Natural killer cell (primary cell): Measurements from ENCODE around the gene CYP19A1. TPM values are rescaled to one million over a fixed set of nuclear protein-coding genes. Genes with fewer than 3 reads are reported as not detected.
A peak's percentile ranks its signal among the peaks of the same experiment; 100 is the strongest.

Experiments used
- ATAC-seq, 3 donors: fragments of 150-1000 bp in 2 of 3; fragments of 200-7000 bp in 1 of 3; cut with Tn5 transposase; 1 replicate in 1 of 3; 2 replicates in 2 of 3; pipeline ENCODE4 v1.10.0; 2021; ENCODE audit warnings: mild to moderate bottlenecking in 2 of 3, moderate library complexity in 2 of 3
- DNase-seq, 2 donors: peaks; one replicate each; pipeline versions ENCODE4 v3.0.0 to v3.0.0-alpha.2; 2013 to 2021; ENCODE audit warnings: mixed read lengths in 1 of 2
- H3K27ac ChIP-seq: one replicate; pipeline ENCODE4 v1.5.1; 2013; ENCODE audit warnings: mild to moderate bottlenecking, low read length
- H3K27me3 ChIP-seq: one replicate; pipeline ENCODE4 v1.6.1; 2013; ENCODE audit warnings: low read length; ENCODE audit not compliant: control insufficient read depth, insufficient read depth
- H3K36me3 ChIP-seq: one replicate; pipeline ENCODE4 v1.6.1; 2013; ENCODE audit warnings: low read length; ENCODE audit not compliant: control insufficient read depth, insufficient read depth
- H3K4me1 ChIP-seq: one replicate; pipeline ENCODE4 v1.6.1; 2013; ENCODE audit warnings: low read length; ENCODE audit not compliant: control insufficient read depth, insufficient read depth
- H3K4me3 ChIP-seq: one replicate; pipeline ENCODE4 v1.5.1; 2013; ENCODE audit warnings: low read length
- H3K9me3 ChIP-seq: one replicate; pipeline ENCODE4 v1.6.1; 2013; ENCODE audit warnings: low read length; ENCODE audit not compliant: control insufficient read depth, insufficient read depth
- H3K27ac Mint-ChIP-seq, 2 donors: one replicate each; pipeline ENCODE4 v1.8.0; 2022; ENCODE audit warnings: mild to moderate bottlenecking in 2 of 2, mixed read lengths in 2 of 2, moderate library complexity in 1 of 2
- H3K27me3 Mint-ChIP-seq, 2 donors: one replicate each; pipeline ENCODE4 v1.8.0; 2022; ENCODE audit warnings: low read depth in 2 of 2, mixed read lengths in 2 of 2
- H3K36me3 Mint-ChIP-seq: one replicate; pipeline ENCODE4 v1.8.0; 2022; ENCODE audit warnings: mixed read lengths
- H3K4me1 Mint-ChIP-seq, 2 donors: one replicate each; pipeline ENCODE4 v1.8.0; 2022; ENCODE audit warnings: mixed read lengths in 2 of 2
- H3K4me3 Mint-ChIP-seq: one replicate; pipeline ENCODE4 v1.8.0; 2022; ENCODE audit warnings: mild to moderate bottlenecking, moderate library complexity, mixed read lengths
- H3K9me3 Mint-ChIP-seq, 2 donors: one replicate each; pipeline ENCODE4 v1.8.0; 2022; ENCODE audit warnings: mixed read lengths in 2 of 2
- CTCF ChIP-seq: fragments of 200-600 bp; IDR thresholded peaks from one replicate; pipeline ENCODE4 v1.8.0; 2022; ENCODE audit warnings: antibody characterized with exemption
- WGBS: methylation state at CpG from one replicate; pipeline ENCODE4 v1.1.7; 2013; ENCODE audit warnings: missing lambda C conversion rate; ENCODE audit not compliant: insufficient coverage; 5-methylcytosine and 5-hydroxymethylcytosine counted together
- intact Hi-C: fragments of 100-400 bp; cut with micrococcal nuclease; formaldehyde crosslinking; loops from one replicate; pipeline ENCODE4 v1.14.2; 2022
- total RNA-seq, 4 donors: library from RNA; stranded (reverse); fragments of 120-200 nt in 1 of 4; gene quantifications; one replicate each; pipeline versions ENCODE4 v1.2.3 to v1.2.4, GENCODE V29; 2013 to 2022

CYP19A1 gene
- total RNA-seq, 3 donors from 2014 or later (not counting 1 experiment from before 2014, with no cell fraction given), result not detected

- Mint-ChIP-seq H3K27ac (no peak overlapping the region), H3K36me3 (no peaks in the 10 kb centered on the region), H3K4me3 (no peak overlapping the region), H3K27me3 (peaks cover 13 to 15% of the 10 kb centered on the region in 2 donors), H3K4me1 (peaks cover 0 to 7% of the 10 kb centered on the region in 2 donors), H3K9me3 (peaks cover 0 to 2% of the 10 kb centered on the region in 2 donors)
- DNase-seq (no peak), ATAC-seq (no peak)
- intact Hi-C loops, result no loop called here
- 79% methylated on average over 8 of the region's 8 CpGs for WGBS
- Histone ChIP-seq H3K9me3 (no peaks in the 10 kb centered on the region), H3K27me3 (no peaks in the 10 kb centered on the region), H3K27ac (no peak overlapping the region), H3K4me1 (no peaks in the 10 kb centered on the region), H3K4me3 (no peak overlapping the region), H3K36me3 (no peaks in the 10 kb centered on the region)
- no peak for TF ChIP-seq CTCF
These were observed 47.6 kb upstream of the CYP19A1 start for GRCh38 chr15:51386029-51386428.

GRCh38 chr15:51382787-51383186, 44.4 kb upstream of the CYP19A1 start:
- H3K36me3 ChIP-seq, result no peaks in the 10 kb centered on the region
- DNase-seq, result no peak
- ATAC-seq, result no peak
- no peak overlapping the region for H3K4me3 ChIP-seq
- no peak overlapping the region for H3K4me3 Mint-ChIP-seq
- H3K27me3 ChIP-seq, result no peaks in the 10 kb centered on the region
- WGBS, result 29% methylated on average over 4 of the region's 4 CpGs
- H3K9me3 Mint-ChIP-seq, result peaks cover 0 to 2% of the 10 kb centered on the region in 2 donors
- H3K4me1 Mint-ChIP-seq, result peaks cover 0 to 7% of the 10 kb centered on the region in 2 donors
- H3K27ac ChIP-seq, result no peak overlapping the region
- intact Hi-C loops, result no loop called here
- no peak for TF ChIP-seq CTCF
- no peaks in the 10 kb centered on the region for H3K36me3 Mint-ChIP-seq
- H3K27ac Mint-ChIP-seq, result no peak overlapping the region
- peaks cover 18 to 19% of the 10 kb centered on the region in 2 donors for H3K27me3 Mint-ChIP-seq
- H3K4me1 ChIP-seq, result no peaks in the 10 kb centered on the region
- H3K9me3 ChIP-seq, result no peaks in the 10 kb centered on the region

GRCh38 chr15:51380999-51381806, 42.8 kb upstream of the CYP19A1 start:
- Histone ChIP-seq H3K4me1 (no peaks in the 10 kb centered on the region), H3K4me3 (no peak overlapping the region), H3K27ac (no peak overlapping the region), H3K36me3 (no peaks in the 10 kb centered on the region), H3K9me3 (no peaks in the 10 kb centered on the region), H3K27me3 (no peaks in the 10 kb centered on the region)
- peaks cover 14 to 19% of the 10 kb centered on the region in 2 donors for H3K27me3 Mint-ChIP-seq
- peak in 2 of 3 donors; percentile 43 to 68 for ATAC-seq
- intact Hi-C loops, result no loop called here
- H3K4me3 Mint-ChIP-seq, result no peak overlapping the region
- DNase-seq, result peak in 1 of 2 donors; percentile 5
- no peak overlapping the region for H3K27ac Mint-ChIP-seq
- 36% methylated on average over 14 of the region's 14 CpGs for WGBS
- H3K9me3 Mint-ChIP-seq, result peaks cover 0 to 2% of the 10 kb centered on the region in 2 donors
- peak; percentile 25 for TF ChIP-seq CTCF
- H3K4me1 Mint-ChIP-seq, result peaks cover 0 to 7% of the 10 kb centered on the region in 2 donors
- H3K36me3 Mint-ChIP-seq, result no peaks in the 10 kb centered on the region
